GM12878 (cell line): ENCODE data around the gene MAN2A2. TPM values are rescaled to one million over a fixed set of nuclear protein-coding genes. Genes with fewer than 3 reads are reported as not detected.

Experiments used
- polyA plus RNA-seq, 11 experiments: library from polyadenylated mRNA; depleted of rRNA in 4 of 11; unstranded in 6 of 11; stranded (reverse) in 5 of 11; fragments of >200 nt; fragmentation: Nextera tagmentation in 4 of 11; fragmentation: Illumina TruSeq in 1 of 11; extraction: Ambion mirVana in 4 of 11; extraction: Trizol in 1 of 11; gene quantifications; 1 replicate in 1 of 11; 2 replicates in 10 of 11; pipeline versions ENCODE4 v1.2.1 to v1.2.3, GENCODE V29; 2011 to 2016; ENCODE audit warnings: inconsistent platforms in 2 of 11, missing spikeins in 2 of 11, low read depth in 1 of 11
- total RNA-seq, 4 experiments: library from RNA; depleted of rRNA in 3 of 4; stranded (reverse); fragments of >200 nt in 3 of 4; fragmentation: Illumina TruSeq in 1 of 4; extraction: Trizol in 1 of 4; gene quantifications; 2 replicates each; pipeline versions ENCODE4 v1.2.1 to v1.2.3, GENCODE V29; 2013 to 2021
- TF ChIP-seq, protein P1 (sequence below): fragments of 450-650 bp; IDR thresholded peaks from 2 replicates; pipeline ENCODE4 v1.6.1; 2017; ENCODE audit warnings: mild to moderate bottlenecking, moderate library complexity
- TF ChIP-seq, protein P2 (sequence below): fragments of 450-650 bp; IDR thresholded peaks from 2 replicates; pipeline ENCODE4 v1.6.1; 2017; ENCODE audit warnings: mild to moderate bottlenecking
- TF ChIP-seq, protein P3 (sequence below): IDR thresholded peaks from 2 replicates; pipeline ENCODE4 v1.6.1; 2011; ENCODE audit warnings: borderline replicate concordance, low read depth, mild to moderate bottlenecking, moderate library complexity, low read length; ENCODE audit not compliant: insufficient read depth, poor library complexity, severe bottlenecking
- TF ChIP-seq, protein P4 (sequence below): fragments of 450-650 bp; IDR thresholded peaks from 2 replicates; pipeline ENCODE4 v1.6.1; 2017; ENCODE audit warnings: mild to moderate bottlenecking, moderate library complexity

The MAN2A2 gene
- total and polyA plus RNA-seq, 10 of the 15 experiments (the other 5 are each of a cell fraction or from before 2014, with no cell fraction given): 4.2 to 79.4 (median 23.2) TPM

DNA sequence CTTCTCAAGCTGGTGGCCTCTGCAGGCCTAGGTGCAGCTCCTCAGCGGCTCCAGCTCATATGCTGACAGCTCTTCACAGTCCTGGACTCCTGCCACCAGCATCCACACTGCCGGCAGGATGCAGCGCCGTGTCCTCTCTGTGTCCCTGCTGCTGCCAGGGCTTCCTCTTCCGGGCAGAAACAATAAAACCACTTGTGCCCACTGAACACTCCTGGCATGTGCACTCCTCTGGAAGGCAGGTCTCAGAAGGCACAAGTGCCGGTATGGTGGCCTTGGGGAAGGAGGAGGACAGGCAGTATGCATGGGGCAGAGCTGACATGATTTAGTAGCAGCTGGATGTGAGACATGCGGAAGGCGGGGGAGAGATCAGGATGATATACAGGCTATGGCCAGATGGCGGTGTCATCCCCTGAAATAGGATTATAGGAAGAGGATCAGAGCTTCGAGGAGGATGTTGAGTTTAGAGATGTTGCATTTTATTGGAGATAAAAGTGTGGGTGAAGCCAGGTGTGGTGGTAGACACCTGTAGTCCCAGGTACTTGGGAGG lies 7.5 kb upstream of the MAN2A2 start (continued):
- TF ChIP-seq, protein P1, sequence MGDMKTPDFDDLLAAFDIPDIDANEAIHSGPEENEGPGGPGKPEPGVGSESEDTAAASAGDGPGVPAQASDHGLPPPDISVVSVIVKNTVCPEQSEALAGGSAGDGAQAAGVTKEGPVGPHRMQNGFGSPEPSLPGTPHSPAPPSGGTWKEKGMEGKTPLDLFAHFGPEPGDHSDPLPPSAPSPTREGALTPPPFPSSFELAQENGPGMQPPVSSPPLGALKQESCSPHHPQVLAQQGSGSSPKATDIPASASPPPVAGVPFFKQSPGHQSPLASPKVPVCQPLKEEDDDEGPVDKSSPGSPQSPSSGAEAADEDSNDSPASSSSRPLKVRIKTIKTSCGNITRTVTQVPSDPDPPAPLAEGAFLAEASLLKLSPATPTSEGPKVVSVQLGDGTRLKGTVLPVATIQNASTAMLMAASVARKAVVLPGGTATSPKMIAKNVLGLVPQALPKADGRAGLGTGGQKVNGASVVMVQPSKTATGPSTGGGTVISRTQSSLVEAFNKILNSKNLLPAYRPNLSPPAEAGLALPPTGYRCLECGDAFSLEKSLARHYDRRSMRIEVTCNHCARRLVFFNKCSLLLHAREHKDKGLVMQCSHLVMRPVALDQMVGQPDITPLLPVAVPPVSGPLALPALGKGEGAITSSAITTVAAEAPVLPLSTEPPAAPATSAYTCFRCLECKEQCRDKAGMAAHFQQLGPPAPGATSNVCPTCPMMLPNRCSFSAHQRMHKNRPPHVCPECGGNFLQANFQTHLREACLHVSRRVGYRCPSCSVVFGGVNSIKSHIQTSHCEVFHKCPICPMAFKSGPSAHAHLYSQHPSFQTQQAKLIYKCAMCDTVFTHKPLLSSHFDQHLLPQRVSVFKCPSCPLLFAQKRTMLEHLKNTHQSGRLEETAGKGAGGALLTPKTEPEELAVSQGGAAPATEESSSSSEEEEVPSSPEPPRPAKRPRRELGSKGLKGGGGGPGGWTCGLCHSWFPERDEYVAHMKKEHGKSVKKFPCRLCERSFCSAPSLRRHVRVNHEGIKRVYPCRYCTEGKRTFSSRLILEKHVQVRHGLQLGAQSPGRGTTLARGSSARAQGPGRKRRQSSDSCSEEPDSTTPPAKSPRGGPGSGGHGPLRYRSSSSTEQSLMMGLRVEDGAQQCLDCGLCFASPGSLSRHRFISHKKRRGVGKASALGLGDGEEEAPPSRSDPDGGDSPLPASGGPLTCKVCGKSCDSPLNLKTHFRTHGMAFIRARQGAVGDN: no peak
- TF ChIP-seq, protein P2, sequence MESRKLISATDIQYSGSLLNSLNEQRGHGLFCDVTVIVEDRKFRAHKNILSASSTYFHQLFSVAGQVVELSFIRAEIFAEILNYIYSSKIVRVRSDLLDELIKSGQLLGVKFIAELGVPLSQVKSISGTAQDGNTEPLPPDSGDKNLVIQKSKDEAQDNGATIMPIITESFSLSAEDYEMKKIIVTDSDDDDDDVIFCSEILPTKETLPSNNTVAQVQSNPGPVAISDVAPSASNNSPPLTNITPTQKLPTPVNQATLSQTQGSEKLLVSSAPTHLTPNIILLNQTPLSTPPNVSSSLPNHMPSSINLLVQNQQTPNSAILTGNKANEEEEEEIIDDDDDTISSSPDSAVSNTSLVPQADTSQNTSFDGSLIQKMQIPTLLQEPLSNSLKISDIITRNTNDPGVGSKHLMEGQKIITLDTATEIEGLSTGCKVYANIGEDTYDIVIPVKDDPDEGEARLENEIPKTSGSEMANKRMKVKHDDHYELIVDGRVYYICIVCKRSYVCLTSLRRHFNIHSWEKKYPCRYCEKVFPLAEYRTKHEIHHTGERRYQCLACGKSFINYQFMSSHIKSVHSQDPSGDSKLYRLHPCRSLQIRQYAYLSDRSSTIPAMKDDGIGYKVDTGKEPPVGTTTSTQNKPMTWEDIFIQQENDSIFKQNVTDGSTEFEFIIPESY: no peak
- TF ChIP-seq, protein P3, sequence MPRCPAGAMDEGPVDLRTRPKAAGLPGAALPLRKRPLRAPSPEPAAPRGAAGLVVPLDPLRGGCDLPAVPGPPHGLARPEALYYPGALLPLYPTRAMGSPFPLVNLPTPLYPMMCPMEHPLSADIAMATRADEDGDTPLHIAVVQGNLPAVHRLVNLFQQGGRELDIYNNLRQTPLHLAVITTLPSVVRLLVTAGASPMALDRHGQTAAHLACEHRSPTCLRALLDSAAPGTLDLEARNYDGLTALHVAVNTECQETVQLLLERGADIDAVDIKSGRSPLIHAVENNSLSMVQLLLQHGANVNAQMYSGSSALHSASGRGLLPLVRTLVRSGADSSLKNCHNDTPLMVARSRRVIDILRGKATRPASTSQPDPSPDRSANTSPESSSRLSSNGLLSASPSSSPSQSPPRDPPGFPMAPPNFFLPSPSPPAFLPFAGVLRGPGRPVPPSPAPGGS: no peak
- TF ChIP-seq, protein P4, sequence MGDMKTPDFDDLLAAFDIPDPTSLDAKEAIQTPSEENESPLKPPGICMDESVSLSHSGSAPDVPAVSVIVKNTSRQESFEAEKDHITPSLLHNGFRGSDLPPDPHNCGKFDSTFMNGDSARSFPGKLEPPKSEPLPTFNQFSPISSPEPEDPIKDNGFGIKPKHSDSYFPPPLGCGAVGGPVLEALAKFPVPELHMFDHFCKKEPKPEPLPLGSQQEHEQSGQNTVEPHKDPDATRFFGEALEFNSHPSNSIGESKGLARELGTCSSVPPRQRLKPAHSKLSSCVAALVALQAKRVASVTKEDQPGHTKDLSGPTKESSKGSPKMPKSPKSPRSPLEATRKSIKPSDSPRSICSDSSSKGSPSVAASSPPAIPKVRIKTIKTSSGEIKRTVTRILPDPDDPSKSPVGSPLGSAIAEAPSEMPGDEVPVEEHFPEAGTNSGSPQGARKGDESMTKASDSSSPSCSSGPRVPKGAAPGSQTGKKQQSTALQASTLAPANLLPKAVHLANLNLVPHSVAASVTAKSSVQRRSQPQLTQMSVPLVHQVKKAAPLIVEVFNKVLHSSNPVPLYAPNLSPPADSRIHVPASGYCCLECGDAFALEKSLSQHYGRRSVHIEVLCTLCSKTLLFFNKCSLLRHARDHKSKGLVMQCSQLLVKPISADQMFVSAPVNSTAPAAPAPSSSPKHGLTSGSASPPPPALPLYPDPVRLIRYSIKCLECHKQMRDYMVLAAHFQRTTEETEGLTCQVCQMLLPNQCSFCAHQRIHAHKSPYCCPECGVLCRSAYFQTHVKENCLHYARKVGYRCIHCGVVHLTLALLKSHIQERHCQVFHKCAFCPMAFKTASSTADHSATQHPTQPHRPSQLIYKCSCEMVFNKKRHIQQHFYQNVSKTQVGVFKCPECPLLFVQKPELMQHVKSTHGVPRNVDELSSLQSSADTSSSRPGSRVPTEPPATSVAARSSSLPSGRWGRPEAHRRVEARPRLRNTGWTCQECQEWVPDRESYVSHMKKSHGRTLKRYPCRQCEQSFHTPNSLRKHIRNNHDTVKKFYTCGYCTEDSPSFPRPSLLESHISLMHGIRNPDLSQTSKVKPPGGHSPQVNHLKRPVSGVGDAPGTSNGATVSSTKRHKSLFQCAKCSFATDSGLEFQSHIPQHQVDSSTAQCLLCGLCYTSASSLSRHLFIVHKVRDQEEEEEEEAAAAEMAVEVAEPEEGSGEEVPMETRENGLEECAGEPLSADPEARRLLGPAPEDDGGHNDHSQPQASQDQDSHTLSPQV: no peak
- TF ChIP-seq, all 136 proteins: peak for 0
